NT2/D1 (cell line): ENCODE measurements around the gene ENPP6.

Source experiments
- SUZ12 ChIP-seq: IDR thresholded peaks from 2 replicates; pipeline ENCODE4 v1.6.1; 2011; ENCODE audit not compliant: insufficient read length, insufficient read depth; ENCODE audit errors: extremely low read depth
- ZNF274 ChIP-seq: IDR thresholded peaks from 2 replicates; pipeline ENCODE4 v1.6.1; 2011; ENCODE audit warnings: mild to moderate bottlenecking, low read depth, low read length

DNA sequence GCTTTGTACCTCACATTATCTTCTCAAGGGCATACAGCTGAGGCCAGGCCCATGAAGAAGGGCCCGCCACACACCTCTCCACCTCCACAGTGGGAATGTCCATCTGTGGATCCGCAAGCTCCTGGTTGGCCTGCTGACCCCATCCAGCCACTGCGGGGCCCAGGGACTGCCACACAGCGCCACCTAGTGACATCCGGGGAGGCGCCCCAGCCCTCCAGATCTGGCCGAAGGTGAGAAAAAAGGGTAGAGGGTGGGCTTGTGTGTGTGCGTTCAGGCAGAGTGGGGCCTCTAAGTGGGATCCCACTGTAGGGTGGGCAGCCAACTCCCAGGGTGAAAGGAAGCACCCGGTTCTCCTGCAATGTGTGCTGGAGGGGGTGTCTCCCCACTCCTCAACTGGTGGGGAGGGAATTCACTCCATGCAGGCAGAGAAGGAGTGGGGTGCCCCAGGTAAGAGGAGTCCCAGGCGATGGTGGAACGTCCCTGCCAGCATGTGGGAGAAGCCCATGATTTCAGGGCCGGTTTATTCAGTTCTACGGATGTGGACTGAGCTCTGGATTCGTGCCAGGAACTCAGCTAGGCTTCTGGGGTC is 117.3 kb downstream of the ENPP6 start:
- TF ChIP-seq ZNF274 (no peak), SUZ12 (no peak)
